Transverse colon (tissue), 4 donors: ENCODE results near the gene MALT1. TPM values are rescaled to one million over a fixed set of nuclear protein-coding genes. Genes with fewer than 3 reads are reported as not detected.

Source experiments
- DNase-seq: peaks from one replicate; pipeline ENCODE4 v3.0.0-alpha.2; 2019
- H3K27ac ChIP-seq, 4 donors: fragments of 200-600 bp; sonication (generic); 2 replicates each; pipeline ENCODE4 v1.5.1; 2016 to 2018; ENCODE audit warnings: inconsistent platforms in 4 of 4
- H3K27me3 ChIP-seq: fragments of 200-600 bp; sonication (generic); 2 replicates; pipeline ENCODE4 v1.5.1; 2017; ENCODE audit warnings: inconsistent platforms
- H3K36me3 ChIP-seq, 4 donors: fragments of 200-600 bp; sonication (generic); 2 replicates each; pipeline ENCODE4 v1.5.1; 2017 to 2019; ENCODE audit warnings: inconsistent platforms in 4 of 4
- H3K4me1 ChIP-seq, 4 donors: fragments of 200-600 bp; sonication (generic); 2 replicates each; pipeline ENCODE4 v1.5.1; 2017 to 2020; ENCODE audit warnings: inconsistent platforms in 4 of 4
- H3K4me3 ChIP-seq, 4 donors: fragments of 200-600 bp; sonication (generic); 1 replicate in 1 of 4; 2 replicates in 3 of 4; pipeline versions ENCODE4 v1.5.1 to v1.6.1; 2017 to 2019; ENCODE audit warnings: inconsistent platforms in 4 of 4
- H3K9me3 ChIP-seq, 2 donors: fragments of 200-600 bp; sonication (generic); 2 replicates each; pipeline ENCODE4 v1.5.1; 2017 to 2019; ENCODE audit warnings: inconsistent platforms in 2 of 2
- CTCF ChIP-seq, 5 experiments: fragments of 200-600 bp in 3 of 5; fragments of 450-650 bp in 2 of 5; sonication (generic) in 3 of 5; IDR thresholded peaks; 1 replicate in 2 of 5; 2 replicates in 3 of 5; pipeline ENCODE4 v1.5.1; 2016 to 2017; ENCODE audit warnings: antibody characterized with exemption in 5 of 5, inconsistent platforms in 3 of 5, mild to moderate bottlenecking in 2 of 5, moderate library complexity in 1 of 5
- EP300 ChIP-seq: sonication (generic); formaldehyde crosslinking; IDR thresholded peaks from one replicate; pipeline ENCODE4 v1.6.1; 2017; ENCODE audit warnings: antibody characterized with exemption, low read depth
- POLR2A ChIP-seq: fragments of 450-650 bp; IDR thresholded peaks from one replicate; pipeline ENCODE4 v1.6.1; 2016; ENCODE audit warnings: antibody characterized with exemption, mild to moderate bottlenecking, moderate library complexity
- POLR2AphosphoS5 ChIP-seq, 3 donors: sonication (generic); formaldehyde crosslinking; IDR thresholded peaks; one replicate each; pipeline ENCODE4 v1.6.1; 2016; ENCODE audit warnings: antibody characterized with exemption in 3 of 3
- WGBS, 2 donors: methylation state at CpG; one replicate each; pipeline ENCODE4 v1.1.5; 2018; ENCODE audit warnings: low coverage in 1 of 2; 5-methylcytosine and 5-hydroxymethylcytosine counted together
- in situ Hi-C, 4 donors: fragments of 200-750 bp; cut with MboI; loops; one replicate each; pipeline versions ENCODE4 v1.15.0 to v1.15.1; 2017; ENCODE audit warnings: low sequenced_read_pairs in 3 of 4, low pct_ligation_motif_present in 1 of 4, low pct_unique_long_range_greater_than_20kb in 1 of 4
- intact Hi-C: fragments of 100-400 bp; cut with DNase I; formaldehyde crosslinking; loops from one replicate; pipeline ENCODE4 v1.15.1; 2023; ENCODE audit warnings: low total_unique reads
- total RNA-seq, 4 donors: library from RNA; depleted of rRNA; stranded (reverse); fragments of >200 nt; gene quantifications; one replicate each; pipeline ENCODE4 v1.1.0, GENCODE V29; 2016

Gene MALT1
- total RNA-seq, 4 donors from 2014 or later: 12.5 to 38.9 (median 29.5) TPM

- no peaks in the 10 kb centered on the region for H3K9me3 ChIP-seq
- TF ChIP-seq EP300 (no peak), POLR2A (no peak), CTCF (IDR thresholded peaks at IDR 0.05) (no peak)
- no peaks in the 10 kb centered on the region for H3K36me3 ChIP-seq
- no peak overlapping the region for H3K4me3 ChIP-seq
- no peak for DNase-seq
- H3K4me1 ChIP-seq: peaks cover 0 to 10% (median 0%) of the 10 kb centered on the region in 4 donors
- no peak overlapping the region for H3K27ac ChIP-seq
- intact Hi-C loops (loop anchor here (10.0 kb wide), 1 partner anchor 1561 kb away; no protein-coding TSS in a partner anchor), in situ Hi-C loops (loop anchor here in 1 of 4 donors (25.0 kb wide), 1 partner anchor 117 kb away; no protein-coding TSS in a partner anchor)
- 53 to 81% methylated on average over 3 of the region's 3 CpGs for WGBS, 2 donors
- no peaks in the 10 kb centered on the region for H3K27me3 ChIP-seq
Observed at GRCh38 chr18:58653814-58654509, 17.3 kb upstream of the MALT1 start.

- H3K4me1 ChIP-seq: peaks cover 0 to 8% (median 0%) of the 10 kb centered on the region in 4 donors
- 76 to 82% methylated on average over 3 to 6 of the region's 6 CpGs for WGBS, 2 donors
- H3K27ac ChIP-seq: no peak overlapping the region
- no peaks in the 10 kb centered on the region for H3K36me3 ChIP-seq
- no peaks in the 10 kb centered on the region for H3K27me3 ChIP-seq
- intact Hi-C loops: loop anchor here (10.0 kb wide), 1 partner anchor 1560 kb away; no protein-coding TSS in a partner anchor
- in situ Hi-C loops: loop anchor here in 1 of 4 donors (25.0 kb wide), 1 partner anchor 118 kb away; no protein-coding TSS in a partner anchor
- no peak for DNase-seq
- H3K9me3 ChIP-seq: no peaks in the 10 kb centered on the region
- H3K4me3 ChIP-seq: no peak overlapping the region
- TF ChIP-seq EP300 (no peak), POLR2A (no peak), POLR2AphosphoS5 (IDR thresholded peaks at IDR 0.05) (no peak)
Observed at GRCh38 chr18:58654896-58655614, 16.2 kb upstream of the MALT1 start.

- H3K4me1 ChIP-seq: peaks cover 0 to 6% (median 0%) of the 10 kb centered on the region in 4 donors
- intact Hi-C loops: loop anchor here (10.0 kb wide), 1 partner anchor 1558 kb away; no protein-coding TSS in a partner anchor
- DNase-seq: no peak
- peak overlapping the region in 1 of 4 donors; percentile 7 for H3K27ac ChIP-seq
- H3K27me3 ChIP-seq: no peaks in the 10 kb centered on the region
- TF ChIP-seq CTCF (IDR thresholded peaks at IDR 0.05): no peak
- TF ChIP-seq POLR2A: no peak
- TF ChIP-seq EP300: no peak
- TF ChIP-seq POLR2AphosphoS5 (IDR thresholded peaks at IDR 0.05): no peak
- H3K36me3 ChIP-seq: no peaks in the 10 kb centered on the region
- in situ Hi-C loops: loop anchor here in 1 of 4 donors (25.0 kb wide), 1 partner anchor 120 kb away; no protein-coding TSS in a partner anchor
- no peak overlapping the region for H3K4me3 ChIP-seq
- no peaks in the 10 kb centered on the region for H3K9me3 ChIP-seq
- 86 to 100% methylated on average over 1 to 2 of the region's 2 CpGs for WGBS, 2 donors
Observed at GRCh38 chr18:58657081-58657480, 14.2 kb upstream of the MALT1 start.

GRCh38 chr18:58657494-58657893 is 13.8 kb upstream of the MALT1 start:
- no peaks in the 10 kb centered on the region for H3K27me3 ChIP-seq
- no peak overlapping the region for H3K4me3 ChIP-seq
- H3K9me3 ChIP-seq: no peaks in the 10 kb centered on the region
- peak overlapping the region in 1 of 4 donors; percentile 7 for H3K27ac ChIP-seq
- H3K4me1 ChIP-seq: peaks cover 0 to 6% (median 0%) of the 10 kb centered on the region in 4 donors
- TF ChIP-seq POLR2AphosphoS5 (IDR thresholded peaks at IDR 0.05): no peak
- TF ChIP-seq EP300: no peak
- no peak for TF ChIP-seq CTCF (IDR thresholded peaks at IDR 0.05)
- TF ChIP-seq POLR2A: no peak
- DNase-seq: no peak
- WGBS, 2 donors: 100% methylated on average over 1 of the region's 1 CpG; no CpG with 5 or more reads in 1 of the 2 donors
- in situ Hi-C loops (loop anchor here in 1 of 4 donors (25.0 kb wide), 1 partner anchor 120 kb away; no protein-coding TSS in a partner anchor), intact Hi-C loops (loop anchor here (10.0 kb wide), 1 partner anchor 1557 kb away; no protein-coding TSS in a partner anchor)
- H3K36me3 ChIP-seq: no peaks in the 10 kb centered on the region
